A172 (cell line): Measurements from ENCODE around the gene RABGGTA. TPM values are rescaled to one million over a fixed set of nuclear protein-coding genes. Genes with fewer than 3 reads are reported as not detected.

Experiments
- DNase-seq: peaks from one replicate; pipeline ENCODE4 v3.0.0-alpha.2; 2015; ENCODE audit warnings: low spot score
- total RNA-seq: library from RNA; depleted of rRNA; stranded (reverse); fragments of >200 nt; shearing (Covaris generic); gene quantifications from 2 replicates; pipeline ENCODE4 v1.2.3, GENCODE V29; 2014; rRNA removed

The RABGGTA gene
- 14.7 and 15.2 TPM in 2 replicates for total RNA-seq

GRCh38 chr14:24271134-24271833 lies at the start of gene RABGGTA:
Gene RABGGTA, minus strand, starts transcription at chr14:24271597. Its CDS starts 482 bp downstream, at chr14:24271115.
- peak; percentile 51 for DNase-seq

- peak; percentile 52 for DNase-seq
These were observed 45.9 kb upstream of the RABGGTA start for GRCh38 chr14:24317141-24317928.

GRCh38 chr14:24316597-24316950 lies 45.2 kb upstream of the RABGGTA start:
- DNase-seq, result no peak

GRCh38 chr14:24315807-24316596 lies 44.6 kb upstream of the RABGGTA start:
- no peak for DNase-seq

GRCh38 chr14:24315243-24315806 lies 43.9 kb upstream of the RABGGTA start:
- no peak for DNase-seq

GRCh38 chr14:24314377-24315193 lies 43.2 kb upstream of the RABGGTA start:
- DNase-seq, result no peak

GRCh38 chr14:24313913-24314312 lies 42.5 kb upstream of the RABGGTA start:
- no peak for DNase-seq

GRCh38 chr14:24312736-24313507 lies 41.5 kb upstream of the RABGGTA start:
- DNase-seq, result no peak

GRCh38 chr14:24311837-24312615 lies 40.6 kb upstream of the RABGGTA start:
- DNase-seq, result no peak

GRCh38 chr14:24310646-24311604 lies 39.5 kb upstream of the RABGGTA start, which contains the start of gene LTB4R:
Gene LTB4R, plus strand, starts transcription at chr14:24311502. Its CDS starts 4,150 bp downstream, at chr14:24315652.
- DNase-seq, result no peak

GRCh38 chr14:24310265-24310645 lies 38.9 kb upstream of the RABGGTA start:
- no peak for DNase-seq

- DNase-seq, result no peak
These were observed 38.3 kb upstream of the RABGGTA start, which contains the start of gene LTB4R2 for GRCh38 chr14:24309538-24310264. Gene LTB4R2, plus strand, starts transcription at chr14:24310140. Its CDS starts 525 bp downstream, at chr14:24310665.

GRCh38 chr14:24308342-24309124 lies 37.1 kb upstream of the RABGGTA start:
- DNase-seq, result no peak

- DNase-seq, result peak; percentile 40
These were observed 36.4 kb upstream of the RABGGTA start, which contains the start of gene CIDEB for GRCh38 chr14:24307575-24308341. Gene CIDEB, minus strand, starts transcription at chr14:24307977. Its CDS starts 119 bp downstream, at chr14:24307858.

- no peak for DNase-seq
These were observed 35.8 kb upstream of the RABGGTA start for GRCh38 chr14:24307156-24307574.

- no peak for DNase-seq
These were observed 32.6 kb upstream of the RABGGTA start for GRCh38 chr14:24304019-24304387.
